GM12878 (cell line): Measurements from ENCODE around the gene CSDE1. TPM values are rescaled to one million over a fixed set of nuclear protein-coding genes. Genes with fewer than 3 reads are reported as not detected.

Experiments used
- IKZF2 ChIP-seq, 2 experiments: fragments of 450-650 bp; IDR thresholded peaks; 2 replicates each; pipeline ENCODE4 v1.6.1; 2017; ENCODE audit warnings: mild to moderate bottlenecking in 2 of 2, moderate library complexity in 2 of 2
- MEF2A ChIP-seq: IDR thresholded peaks from 2 replicates; pipeline ENCODE4 v1.6.1; 2011; ENCODE audit warnings: low read depth, mild to moderate bottlenecking, low read length, moderate library complexity; ENCODE audit not compliant: insufficient read depth
- MEF2B ChIP-seq: fragments of 450-650 bp; IDR thresholded peaks from 2 replicates; pipeline ENCODE4 v1.6.1; 2018; ENCODE audit warnings: mild to moderate bottlenecking, moderate library complexity; ENCODE audit not compliant: partially characterized antibody, poor library complexity, severe bottlenecking
- POLR2AphosphoS5 ChIP-seq: IDR thresholded peaks from 2 replicates; pipeline ENCODE4 v1.6.1; 2011; ENCODE audit warnings: mild to moderate bottlenecking, low read length, inconsistent platforms
- RAD21 ChIP-seq: IDR thresholded peaks from 2 replicates; pipeline ENCODE4 v1.6.1; 2011; ENCODE audit warnings: mild to moderate bottlenecking, low read depth, low read length, moderate library complexity; ENCODE audit not compliant: insufficient read depth
- SMAD1 ChIP-seq: fragments of 450-650 bp; IDR thresholded peaks from 2 replicates; pipeline ENCODE4 v1.6.1; 2018; ENCODE audit warnings: mild to moderate bottlenecking, low read depth; ENCODE audit not compliant: partially characterized antibody
- SMC3 ChIP-seq: IDR thresholded peaks from 2 replicates; pipeline ENCODE4 v1.6.1; 2011; ENCODE audit warnings: low read length, improper control_type of control experiment, borderline replicate concordance
- SPI1 ChIP-seq: IDR thresholded peaks from 2 replicates; pipeline ENCODE4 v1.6.1; 2011; ENCODE audit warnings: low read depth, mild to moderate bottlenecking, low read length, moderate library complexity, borderline replicate concordance; ENCODE audit not compliant: insufficient read depth
- TCF3 ChIP-seq: IDR thresholded peaks from 2 replicates; pipeline ENCODE4 v1.6.1; 2012; ENCODE audit warnings: low read depth, mild to moderate bottlenecking, low read length, borderline replicate concordance; ENCODE audit not compliant: insufficient read depth
- WRNIP1 ChIP-seq: IDR thresholded peaks from 2 replicates; pipeline ENCODE4 v1.6.1; 2011; ENCODE audit warnings: low read depth, low read length, improper control_type of control experiment, borderline replicate concordance
- polyA plus RNA-seq, 11 experiments: library from polyadenylated mRNA; depleted of rRNA in 4 of 11; unstranded in 6 of 11; stranded (reverse) in 5 of 11; fragments of >200 nt; fragmentation: Nextera tagmentation in 4 of 11; fragmentation: Illumina TruSeq in 1 of 11; extraction: Ambion mirVana in 4 of 11; extraction: Trizol in 1 of 11; gene quantifications; 1 replicate in 1 of 11; 2 replicates in 10 of 11; pipeline versions ENCODE4 v1.2.1 to v1.2.3, GENCODE V29; 2011 to 2016; ENCODE audit warnings: inconsistent platforms in 2 of 11, missing spikeins in 2 of 11, low read depth in 1 of 11
- total RNA-seq, 4 experiments: library from RNA; depleted of rRNA in 3 of 4; stranded (reverse); fragments of >200 nt in 3 of 4; fragmentation: Illumina TruSeq in 1 of 4; extraction: Trizol in 1 of 4; gene quantifications; 2 replicates each; pipeline versions ENCODE4 v1.2.1 to v1.2.3, GENCODE V29; 2013 to 2021
- TF ChIP-seq, protein P1 (sequence below): IDR thresholded peaks from 2 replicates; pipeline ENCODE4 v1.6.1; 2012; ENCODE audit warnings: mild to moderate bottlenecking, low read depth, low read length
- TF ChIP-seq, protein P2 (sequence below): fragments of 450-650 bp; formaldehyde crosslinking; IDR thresholded peaks from 2 replicates; pipeline ENCODE4 v1.5.0; 2022; ENCODE audit warnings: mild to moderate bottlenecking, missing genetic modification characterization
- TF ChIP-seq, protein P3 (sequence below): IDR thresholded peaks from 2 replicates; pipeline ENCODE4 v1.6.1; 2012; ENCODE audit warnings: low read depth, low read length, improper control_type of control experiment
- TF ChIP-seq, protein P4 (sequence below): fragments of 450-650 bp; IDR thresholded peaks from 2 replicates; pipeline ENCODE4 v1.6.1; 2017; ENCODE audit warnings: antibody characterized with exemption, mild to moderate bottlenecking, moderate library complexity

The CSDE1 gene
- total and polyA plus RNA-seq, 10 of the 15 experiments (the other 5 are each of a cell fraction or from before 2014, with no cell fraction given) = 130 to 390 (median 246) TPM

DNA sequence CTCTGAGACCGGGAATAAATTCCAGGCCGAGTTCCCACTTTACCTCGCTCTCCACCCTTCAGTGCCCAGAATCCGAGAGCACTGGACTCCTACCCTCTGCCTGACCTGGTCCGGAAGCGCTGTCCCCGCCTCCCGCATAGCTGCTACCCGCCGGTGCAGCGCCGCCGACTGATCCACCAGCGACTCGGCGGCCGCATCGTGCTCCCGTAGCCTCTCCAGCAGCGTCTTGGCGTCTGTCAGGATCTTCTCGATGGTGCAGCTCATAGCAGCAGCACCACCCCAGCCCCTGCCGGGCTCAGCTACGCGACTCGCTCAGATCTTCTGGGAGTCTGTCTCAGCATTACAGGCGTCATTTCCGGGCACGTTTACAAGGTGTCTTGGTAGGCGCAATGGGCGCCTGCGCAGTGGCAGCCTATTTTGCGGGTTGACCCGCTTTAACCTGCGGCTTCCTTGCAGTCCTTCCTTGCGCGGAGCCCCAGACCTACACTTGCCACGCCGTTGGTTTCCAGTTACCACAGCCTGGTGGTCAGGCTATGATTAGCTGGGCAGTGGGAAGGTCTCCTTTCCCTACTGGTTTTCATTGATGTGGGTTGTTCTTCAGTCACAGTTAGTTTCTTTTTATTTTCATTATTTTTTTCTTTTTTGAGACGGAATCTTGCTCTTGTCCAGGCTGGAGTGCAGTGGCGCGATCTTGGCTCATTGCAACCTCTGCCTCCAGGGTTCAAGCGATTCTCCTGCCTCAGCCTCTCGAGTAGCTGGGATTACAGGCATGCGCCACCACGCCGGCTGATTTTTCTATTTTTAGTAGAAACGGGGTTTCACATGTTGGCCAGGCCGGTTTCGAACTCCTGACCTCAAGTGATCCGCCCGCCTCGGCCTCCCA is 22.8 kb upstream of the CSDE1 start, which contains the start of gene SIKE1 (continued):
- TF ChIP-seq, protein P1, sequence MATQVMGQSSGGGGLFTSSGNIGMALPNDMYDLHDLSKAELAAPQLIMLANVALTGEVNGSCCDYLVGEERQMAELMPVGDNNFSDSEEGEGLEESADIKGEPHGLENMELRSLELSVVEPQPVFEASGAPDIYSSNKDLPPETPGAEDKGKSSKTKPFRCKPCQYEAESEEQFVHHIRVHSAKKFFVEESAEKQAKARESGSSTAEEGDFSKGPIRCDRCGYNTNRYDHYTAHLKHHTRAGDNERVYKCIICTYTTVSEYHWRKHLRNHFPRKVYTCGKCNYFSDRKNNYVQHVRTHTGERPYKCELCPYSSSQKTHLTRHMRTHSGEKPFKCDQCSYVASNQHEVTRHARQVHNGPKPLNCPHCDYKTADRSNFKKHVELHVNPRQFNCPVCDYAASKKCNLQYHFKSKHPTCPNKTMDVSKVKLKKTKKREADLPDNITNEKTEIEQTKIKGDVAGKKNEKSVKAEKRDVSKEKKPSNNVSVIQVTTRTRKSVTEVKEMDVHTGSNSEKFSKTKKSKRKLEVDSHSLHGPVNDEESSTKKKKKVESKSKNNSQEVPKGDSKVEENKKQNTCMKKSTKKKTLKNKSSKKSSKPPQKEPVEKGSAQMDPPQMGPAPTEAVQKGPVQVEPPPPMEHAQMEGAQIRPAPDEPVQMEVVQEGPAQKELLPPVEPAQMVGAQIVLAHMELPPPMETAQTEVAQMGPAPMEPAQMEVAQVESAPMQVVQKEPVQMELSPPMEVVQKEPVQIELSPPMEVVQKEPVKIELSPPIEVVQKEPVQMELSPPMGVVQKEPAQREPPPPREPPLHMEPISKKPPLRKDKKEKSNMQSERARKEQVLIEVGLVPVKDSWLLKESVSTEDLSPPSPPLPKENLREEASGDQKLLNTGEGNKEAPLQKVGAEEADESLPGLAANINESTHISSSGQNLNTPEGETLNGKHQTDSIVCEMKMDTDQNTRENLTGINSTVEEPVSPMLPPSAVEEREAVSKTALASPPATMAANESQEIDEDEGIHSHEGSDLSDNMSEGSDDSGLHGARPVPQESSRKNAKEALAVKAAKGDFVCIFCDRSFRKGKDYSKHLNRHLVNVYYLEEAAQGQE = 0 out of 2 replicates have a peak, but pooled peaks have one; percentile 20
- TF ChIP-seq, protein P2, sequence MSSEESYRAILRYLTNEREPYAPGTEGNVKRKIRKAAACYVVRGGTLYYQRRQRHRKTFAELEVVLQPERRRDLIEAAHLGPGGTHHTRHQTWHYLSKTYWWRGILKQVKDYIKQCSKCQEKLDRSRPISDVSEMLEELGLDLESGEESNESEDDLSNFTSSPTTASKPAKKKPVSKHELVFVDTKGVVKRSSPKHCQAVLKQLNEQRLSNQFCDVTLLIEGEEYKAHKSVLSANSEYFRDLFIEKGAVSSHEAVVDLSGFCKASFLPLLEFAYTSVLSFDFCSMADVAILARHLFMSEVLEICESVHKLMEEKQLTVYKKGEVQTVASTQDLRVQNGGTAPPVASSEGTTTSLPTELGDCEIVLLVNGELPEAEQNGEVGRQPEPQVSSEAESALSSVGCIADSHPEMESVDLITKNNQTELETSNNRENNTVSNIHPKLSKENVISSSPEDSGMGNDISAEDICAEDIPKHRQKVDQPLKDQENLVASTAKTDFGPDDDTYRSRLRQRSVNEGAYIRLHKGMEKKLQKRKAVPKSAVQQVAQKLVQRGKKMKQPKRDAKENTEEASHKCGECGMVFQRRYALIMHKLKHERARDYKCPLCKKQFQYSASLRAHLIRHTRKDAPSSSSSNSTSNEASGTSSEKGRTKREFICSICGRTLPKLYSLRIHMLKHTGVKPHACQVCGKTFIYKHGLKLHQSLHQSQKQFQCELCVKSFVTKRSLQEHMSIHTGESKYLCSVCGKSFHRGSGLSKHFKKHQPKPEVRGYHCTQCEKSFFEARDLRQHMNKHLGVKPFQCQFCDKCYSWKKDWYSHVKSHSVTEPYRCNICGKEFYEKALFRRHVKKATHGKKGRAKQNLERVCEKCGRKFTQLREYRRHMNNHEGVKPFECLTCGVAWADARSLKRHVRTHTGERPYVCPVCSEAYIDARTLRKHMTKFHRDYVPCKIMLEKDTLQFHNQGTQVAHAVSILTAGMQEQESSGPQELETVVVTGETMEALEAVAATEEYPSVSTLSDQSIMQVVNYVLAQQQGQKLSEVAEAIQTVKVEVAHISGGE (CRISPR knock-in tag) = no peak
- TF ChIP-seq WRNIP1 = no peak
- TF ChIP-seq, protein P3, sequence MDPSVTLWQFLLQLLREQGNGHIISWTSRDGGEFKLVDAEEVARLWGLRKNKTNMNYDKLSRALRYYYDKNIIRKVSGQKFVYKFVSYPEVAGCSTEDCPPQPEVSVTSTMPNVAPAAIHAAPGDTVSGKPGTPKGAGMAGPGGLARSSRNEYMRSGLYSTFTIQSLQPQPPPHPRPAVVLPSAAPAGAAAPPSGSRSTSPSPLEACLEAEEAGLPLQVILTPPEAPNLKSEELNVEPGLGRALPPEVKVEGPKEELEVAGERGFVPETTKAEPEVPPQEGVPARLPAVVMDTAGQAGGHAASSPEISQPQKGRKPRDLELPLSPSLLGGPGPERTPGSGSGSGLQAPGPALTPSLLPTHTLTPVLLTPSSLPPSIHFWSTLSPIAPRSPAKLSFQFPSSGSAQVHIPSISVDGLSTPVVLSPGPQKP = peak; percentile 78
- TF ChIP-seq TCF3 = 0 out of 2 replicates have a peak, but pooled peaks have one; percentile 21
- peak; percentile 98 for TF ChIP-seq POLR2AphosphoS5
- TF ChIP-seq SMAD1 = no peak
- no peak for TF ChIP-seq SMC3
- TF ChIP-seq SPI1 = no peak
- peak; percentile 21 for TF ChIP-seq MEF2B
- TF ChIP-seq, protein P4, sequence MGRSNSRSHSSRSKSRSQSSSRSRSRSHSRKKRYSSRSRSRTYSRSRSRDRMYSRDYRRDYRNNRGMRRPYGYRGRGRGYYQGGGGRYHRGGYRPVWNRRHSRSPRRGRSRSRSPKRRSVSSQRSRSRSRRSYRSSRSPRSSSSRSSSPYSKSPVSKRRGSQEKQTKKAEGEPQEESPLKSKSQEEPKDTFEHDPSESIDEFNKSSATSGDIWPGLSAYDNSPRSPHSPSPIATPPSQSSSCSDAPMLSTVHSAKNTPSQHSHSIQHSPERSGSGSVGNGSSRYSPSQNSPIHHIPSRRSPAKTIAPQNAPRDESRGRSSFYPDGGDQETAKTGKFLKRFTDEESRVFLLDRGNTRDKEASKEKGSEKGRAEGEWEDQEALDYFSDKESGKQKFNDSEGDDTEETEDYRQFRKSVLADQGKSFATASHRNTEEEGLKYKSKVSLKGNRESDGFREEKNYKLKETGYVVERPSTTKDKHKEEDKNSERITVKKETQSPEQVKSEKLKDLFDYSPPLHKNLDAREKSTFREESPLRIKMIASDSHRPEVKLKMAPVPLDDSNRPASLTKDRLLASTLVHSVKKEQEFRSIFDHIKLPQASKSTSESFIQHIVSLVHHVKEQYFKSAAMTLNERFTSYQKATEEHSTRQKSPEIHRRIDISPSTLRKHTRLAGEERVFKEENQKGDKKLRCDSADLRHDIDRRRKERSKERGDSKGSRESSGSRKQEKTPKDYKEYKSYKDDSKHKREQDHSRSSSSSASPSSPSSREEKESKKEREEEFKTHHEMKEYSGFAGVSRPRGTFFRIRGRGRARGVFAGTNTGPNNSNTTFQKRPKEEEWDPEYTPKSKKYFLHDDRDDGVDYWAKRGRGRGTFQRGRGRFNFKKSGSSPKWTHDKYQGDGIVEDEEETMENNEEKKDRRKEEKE = no peak
- no peak for TF ChIP-seq RAD21
- peak in 1 of 2 experiments; percentile 40; a peak in 1 of 4 replicates for TF ChIP-seq IKZF2 (IDR thresholded peaks at IDR 0.05)
- no peak for TF ChIP-seq MEF2A
